HCT116 (cell line): Measurements from ENCODE around the gene TMSB10. TPM values are rescaled to one million over a fixed set of nuclear protein-coding genes. Genes with fewer than 3 reads are reported as not detected.

Experiments used
- ATAC-seq: fragments of 200-7000 bp; cut with Tn5 transposase; 2 replicates; pipeline ENCODE4 v1.9.1; 2020; ENCODE audit warnings: mild to moderate bottlenecking, moderate library complexity
- Bru-seq: library from RNA; stranded (reverse); fragments of 400-500 nt; gene quantifications from one replicate; lab custom pipeline; 2021; lab: Mats Ljungman, UMichigan
- BruChase-seq, 2 experiments: library from RNA; stranded (reverse); fragments of 400-500 nt; gene quantifications; one replicate each; lab custom pipeline; 2021; lab: Mats Ljungman, UMichigan
- BruUV-seq: library from RNA; stranded (reverse); fragments of 400-500 nt; replicated peaks from 2 replicates; lab custom pipeline; 2021; lab: Mats Ljungman, UMichigan
- CTCF ChIA-PET: fragments of 300-600 bp; sonication (Branson Sonifier 250); formaldehyde crosslinking; loops from one replicate; lab custom pipeline; 2021; ENCODE audit warnings: antibody characterized with exemption; lab: Charles Lee
- POLR2A ChIA-PET: fragments of 300-600, 350-600 bp; sonication (Branson Sonifier 250); formaldehyde crosslinking; loops from one replicate; lab custom pipeline; 2021; ENCODE audit warnings: antibody characterized with exemption; lab: Charles Lee
- RAD21 ChIA-PET, 2 experiments: fragments of 300-600 bp; sonication (Branson Sonifier 250); formaldehyde crosslinking; loops; one replicate each; lab custom pipeline; 2023; ENCODE audit warnings: low total read pairs in 2 of 2; ENCODE audit not compliant: uncharacterized antibody in 2 of 2, unreplicated experiment in 2 of 2, low non-redundant PET in 1 of 2; lab: Charles Lee
- DNase-seq: peaks from one replicate; pipeline ENCODE4 v3.0.0-alpha.2; 2010; ENCODE audit warnings: low read depth, low spot score
- H2AFZ ChIP-seq: fragments of 200-600 bp; shearing (Covaris generic), sonication (generic); 2 replicates; pipeline ENCODE4 v1.6.1; 2017; ENCODE audit warnings: low read depth, mixed run types, mixed read lengths, antibody characterized with exemption, low read length; ENCODE audit not compliant: poor library complexity, severe bottlenecking
- H3K27ac ChIP-seq: 2 replicates; pipeline ENCODE4 v1.5.1; 2012; ENCODE audit warnings: low read depth, low read length
- H3K27me3 ChIP-seq: fragments of 200-600 bp; sonication (generic); 2 replicates; pipeline ENCODE4 v1.6.1; 2016; ENCODE audit warnings: mixed run types, low read length, mixed read lengths; ENCODE audit not compliant: insufficient read depth
- H3K36me3 ChIP-seq, 2 experiments: fragments of 200-500 bp in 1 of 2; fragments of 200-600 bp in 1 of 2; sonication (Bioruptor generic) in 1 of 2; sonication (generic) in 1 of 2; 2 replicates each; pipeline versions ENCODE4 v1.5.1 to v1.6.1; 2014 to 2016; ENCODE audit warnings: low read length in 2 of 2, inconsistent platforms in 1 of 2, mixed read lengths in 1 of 2, mixed run types in 1 of 2; ENCODE audit not compliant: insufficient read depth in 2 of 2, control insufficient read depth in 1 of 2
- H3K4me1 ChIP-seq, 2 experiments: fragments of 200-600 bp in 1 of 2; sonication (generic) in 1 of 2; 2 replicates each; pipeline versions ENCODE4 v1.5.1 to v1.6.1; 2012 to 2017; ENCODE audit warnings: low read length in 2 of 2, inconsistent platforms in 1 of 2, mild to moderate bottlenecking in 1 of 2, mixed read lengths in 1 of 2, mixed run types in 1 of 2, moderate library complexity in 1 of 2; ENCODE audit not compliant: insufficient read depth in 2 of 2, control insufficient read depth in 1 of 2
- H3K4me2 ChIP-seq: fragments of 200-600 bp; sonication (generic); 2 replicates; pipeline ENCODE4 v1.6.1; 2017; ENCODE audit warnings: mixed run types, low read length, mixed read lengths
- H3K4me3 ChIP-seq, 2 experiments: fragments of 200-600 bp in 1 of 2; sonication (generic) in 1 of 2; replicated peaks in 1 of 2; 2 replicates each; pipeline ENCODE4 v1.5.1; 2011 to 2016; ENCODE audit warnings: low read length in 2 of 2, control low read depth in 1 of 2, low read depth in 1 of 2, mild to moderate bottlenecking in 1 of 2, mixed read lengths in 1 of 2, mixed run types in 1 of 2
- H3K79me2 ChIP-seq: fragments of 200-600 bp; sonication (generic); 2 replicates; pipeline ENCODE4 v1.6.1; 2017; ENCODE audit warnings: mild to moderate bottlenecking, mixed run types, low read length, moderate library complexity, mixed read lengths; ENCODE audit not compliant: insufficient read depth
- H3K9ac ChIP-seq: fragments of 200-600 bp; sonication (generic); 2 replicates; pipeline ENCODE4 v1.6.1; 2016; ENCODE audit warnings: low read length, mixed read lengths
- H3K9me2 ChIP-seq: fragments of 200-600 bp; sonication (generic), shearing (Covaris generic); 2 replicates; pipeline ENCODE4 v1.6.1; 2017; ENCODE audit warnings: mixed run types, mild to moderate bottlenecking, moderate library complexity; ENCODE audit not compliant: insufficient read depth
- H3K9me3 ChIP-seq, 2 experiments: fragments of 200-500 bp in 1 of 2; fragments of 200-600 bp in 1 of 2; sonication (Bioruptor generic) in 1 of 2; sonication (generic) in 1 of 2; 2 replicates each; pipeline ENCODE4 v1.6.1; 2014 to 2017; ENCODE audit warnings: low read length in 2 of 2, mixed read lengths in 2 of 2, inconsistent platforms in 1 of 2, low read depth in 1 of 2, mild to moderate bottlenecking in 1 of 2, mixed run types in 1 of 2, moderate library complexity in 1 of 2; ENCODE audit not compliant: control insufficient read depth in 1 of 2, insufficient read depth in 1 of 2
- H4K20me1 ChIP-seq: fragments of 200-600 bp; sonication (generic), shearing (Covaris generic); 2 replicates; pipeline ENCODE4 v1.6.1; 2017; ENCODE audit warnings: mixed run types, mild to moderate bottlenecking, moderate library complexity; ENCODE audit not compliant: insufficient read depth
- EZH2phosphoT487 ChIP-seq: fragments of 200-600 bp; IDR thresholded peaks from 2 replicates; pipeline ENCODE4 v1.6.1; 2018; ENCODE audit warnings: antibody characterized with exemption, borderline replicate concordance
- MAX ChIP-seq: IDR thresholded peaks from 2 replicates; pipeline ENCODE4 v1.6.1; 2012
- POLR2A ChIP-seq: IDR thresholded peaks from 2 replicates; pipeline ENCODE4 v1.7.0; 2011; ENCODE audit warnings: borderline replicate concordance; ENCODE audit not compliant: insufficient read depth, insufficient read length; ENCODE audit errors: extremely low read depth
- POLR2AphosphoS5 ChIP-seq: IDR thresholded peaks from 2 replicates; pipeline ENCODE4 v1.6.1; 2011; ENCODE audit warnings: mild to moderate bottlenecking, low read depth, low read length, moderate library complexity
- TCF7L2 ChIP-seq: IDR thresholded peaks from 2 replicates; pipeline ENCODE4 v1.7.0; 2011; ENCODE audit warnings: borderline replicate concordance, inconsistent platforms; ENCODE audit not compliant: insufficient read depth, insufficient read length; ENCODE audit errors: extremely low read depth
- YY1 ChIP-seq: IDR thresholded peaks from 2 replicates; pipeline ENCODE4 v1.6.1; 2011; ENCODE audit warnings: low read length, low read depth, moderate library complexity, mild to moderate bottlenecking; ENCODE audit not compliant: insufficient replicate concordance; ENCODE audit errors: extremely low read depth
- ZBTB33 ChIP-seq: IDR thresholded peaks from 2 replicates; pipeline ENCODE4 v1.6.1; 2011; ENCODE audit warnings: mild to moderate bottlenecking, low read length, moderate library complexity; ENCODE audit not compliant: insufficient replicate concordance; ENCODE audit errors: extremely low read depth
- ZFX ChIP-seq: fragments of 450-650 bp; IDR thresholded peaks from 2 replicates; pipeline ENCODE4 v1.6.1; 2017
- intact Hi-C: fragments of 100-400 bp; cut with micrococcal nuclease; formaldehyde crosslinking; loops from 2 replicates; pipeline ENCODE4 v1.10.0; 2022
- long read RNA-seq: library from polyadenylated mRNA; unstranded; transcript quantifications from one replicate; pipeline ENCODE4 v2.0.0, GENCODE V29; 2021; ENCODE audit not compliant: unreplicated experiment
- polyA plus RNA-seq: library from polyadenylated mRNA; unstranded; fragments of >200 nt; gene quantifications from 2 replicates; pipeline ENCODE4 v1.2.1, GENCODE V29; 2012; ENCODE audit warnings: missing spikeins
- total RNA-seq: library from RNA; stranded (reverse); gene quantifications from one replicate; pipeline ENCODE4 v1.2.1, GENCODE V29; 2021; ENCODE audit not compliant: unreplicated experiment

The TMSB10 gene
- total RNA-seq (2,677 TPM), Bru-seq, nascent RNA (percentile 100 among the genes with signal in this experiment), BruChase-seq, experiment 1, labeled RNA remaining after a 6-hour chase (percentile 100 among the genes with signal in this experiment), BruChase-seq, experiment 2, labeled RNA remaining after a 2-hour chase (percentile 100 among the genes with signal in this experiment)
- polyA plus RNA-seq = 4,398 and 5,903 TPM in 2 replicates
- long read RNA-seq, transcript TMSB10-201 (3 exons, 496 nt) = major isoform, 2,018 of 2,296 reads
- long read RNA-seq, partial matches to known transcripts = 213 of 2,296 reads
- long read RNA-seq, other reads (novel, unspliced or antisense) = 65 of 2,296 reads

GRCh38 chr2:84905181-84906107 lies at the start of gene TMSB10:
TMSB10 (plus strand) TSS chr2:84905656.
- Histone ChIP-seq H3K9me3 (no peaks in the 10 kb centered on the region; a peak in 1 of 4 replicates), H3K9me2 (no peaks in the 10 kb centered on the region), H3K4me1 (peaks cover 16 to 33% of the 10 kb centered on the region in 2 experiments), H2AFZ (peak within 1 kb of the TSS; percentile 18), H4K20me1 (no peaks in the 10 kb centered on the region), H3K4me3 (peak within 1 kb of the TSS; percentile 94), H3K27me3 (no peaks in the 10 kb centered on the region), H3K79me2 (peaks cover 15% of the 10 kb centered on the region), H3K9ac (peak within 1 kb of the TSS; percentile 95), H3K36me3 (peaks cover 3 to 9% of the 10 kb centered on the region in 2 experiments; a peak in 3 of 4 replicates), H3K4me2 (peak within 1 kb of the TSS; percentile 93), H3K27ac (peak within 1 kb of the TSS; percentile 96)
- DNase-seq (no peak), ATAC-seq (peak; percentile 59)
- no TSS peak for BruUV-seq
- ChIA-PET POLR2A (interaction anchor here (0.7 to 5.8 kb wide), 7 partner anchors 12 to 41 kb away, joined by 3 to 163 read pairs (median 7); no protein-coding TSS in a partner anchor), RAD21 (interaction anchor here in 1 of 2 experiments (0.8 kb wide), 1 partner anchor 15 kb away, joined by 3 read pairs; no protein-coding TSS in a partner anchor), CTCF (interaction anchor here (3.8 kb wide), 1 partner anchor 20 kb away, joined by 21 read pairs; no protein-coding TSS in a partner anchor)
- peak; percentile 43 for TF ChIP-seq ZBTB33
- peak; percentile 39 for TF ChIP-seq TCF7L2
- TF ChIP-seq POLR2A = peak; percentile 97
- TF ChIP-seq POLR2AphosphoS5 = peak; percentile 100
- TF ChIP-seq YY1 = peak; percentile 20
- TF ChIP-seq ZFX = peak; percentile 76; the same call in 1 of the 2 replicates
- no peak for TF ChIP-seq EZH2phosphoT487
- no peak for TF ChIP-seq MAX
- intact Hi-C loops = no loop called here
